DMS 273 (cell line): ENCODE results near the gene SHCBP1.
A peak's percentile ranks its signal among the peaks of the same experiment; 100 is the strongest.
"Not testable (repeated sequence)": the region's sequence is repeated elsewhere in the genome, so short reads cannot be mapped to it uniquely, and the experiment has no call there.

ENCODE experiments used
- DNase-seq: peaks from one replicate; lab custom pipeline; 2025; ENCODE audit not compliant: unreplicated experiment; lab: John Stamatoyannopoulos, UW

Gene SHCBP1, protein sequence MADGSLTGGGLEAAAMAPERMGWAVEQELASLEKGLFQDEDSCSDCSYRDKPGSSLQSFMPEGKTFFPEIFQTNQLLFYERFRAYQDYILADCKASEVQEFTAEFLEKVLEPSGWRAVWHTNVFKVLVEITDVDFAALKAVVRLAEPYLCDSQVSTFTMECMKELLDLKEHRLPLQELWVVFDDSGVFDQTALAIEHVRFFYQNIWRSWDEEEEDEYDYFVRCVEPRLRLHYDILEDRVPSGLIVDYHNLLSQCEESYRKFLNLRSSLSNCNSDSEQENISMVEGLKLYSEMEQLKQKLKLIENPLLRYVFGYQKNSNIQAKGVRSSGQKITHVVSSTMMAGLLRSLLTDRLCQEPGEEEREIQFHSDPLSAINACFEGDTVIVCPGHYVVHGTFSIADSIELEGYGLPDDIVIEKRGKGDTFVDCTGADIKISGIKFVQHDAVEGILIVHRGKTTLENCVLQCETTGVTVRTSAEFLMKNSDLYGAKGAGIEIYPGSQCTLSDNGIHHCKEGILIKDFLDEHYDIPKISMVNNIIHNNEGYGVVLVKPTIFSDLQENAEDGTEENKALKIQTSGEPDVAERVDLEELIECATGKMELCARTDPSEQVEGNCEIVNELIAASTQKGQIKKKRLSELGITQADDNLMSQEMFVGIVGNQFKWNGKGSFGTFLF

DNA sequence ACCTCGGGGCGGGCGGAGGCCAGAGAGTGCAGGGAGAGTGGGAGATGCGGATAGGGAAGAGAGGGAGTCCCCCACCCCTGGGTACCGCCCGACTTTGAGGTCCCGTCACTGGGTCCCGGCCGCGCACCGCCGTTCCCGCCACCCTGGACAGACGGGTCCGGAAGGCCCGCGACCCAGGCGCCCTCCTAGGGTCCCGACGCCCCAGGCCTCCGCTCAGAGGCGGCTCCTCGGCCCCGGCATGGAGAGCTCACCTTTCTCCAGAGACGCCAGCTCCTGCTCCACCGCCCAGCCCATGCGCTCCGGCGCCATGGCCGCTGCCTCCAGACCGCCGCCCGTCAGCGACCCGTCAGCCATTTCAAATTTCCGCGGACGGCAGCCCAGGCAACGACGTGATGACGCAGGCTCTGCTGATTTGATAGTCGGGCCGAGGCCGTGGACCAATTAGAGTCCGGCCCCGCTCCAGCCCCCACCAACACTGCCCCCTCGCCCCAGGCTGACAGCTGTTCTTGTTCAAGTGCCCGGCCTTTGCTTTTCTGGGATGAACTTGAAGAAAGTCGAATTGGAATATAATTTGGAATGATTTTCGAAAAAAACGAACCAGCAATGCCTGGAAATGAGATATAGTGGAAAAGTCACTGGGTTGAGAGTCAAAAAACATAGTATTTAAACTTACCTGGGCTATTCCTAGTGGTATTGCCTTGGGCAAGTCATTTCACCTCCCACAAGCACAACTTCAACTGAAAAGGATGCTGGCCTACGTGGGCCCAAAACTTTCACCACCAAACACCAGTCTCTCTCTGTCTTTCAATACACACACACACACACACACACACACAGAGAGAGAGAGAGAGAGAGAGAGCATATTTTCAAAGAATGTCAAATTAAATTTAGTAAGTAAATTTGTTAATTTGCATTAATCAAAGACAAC is at the start of gene SHCBP1:
Gene SHCBP1 (minus strand): TSS at position 374 of the 928 bp plus-strand sequence. CDS start 20 bp downstream, at position 354.
- peak; percentile 96 for DNase-seq

DNA sequence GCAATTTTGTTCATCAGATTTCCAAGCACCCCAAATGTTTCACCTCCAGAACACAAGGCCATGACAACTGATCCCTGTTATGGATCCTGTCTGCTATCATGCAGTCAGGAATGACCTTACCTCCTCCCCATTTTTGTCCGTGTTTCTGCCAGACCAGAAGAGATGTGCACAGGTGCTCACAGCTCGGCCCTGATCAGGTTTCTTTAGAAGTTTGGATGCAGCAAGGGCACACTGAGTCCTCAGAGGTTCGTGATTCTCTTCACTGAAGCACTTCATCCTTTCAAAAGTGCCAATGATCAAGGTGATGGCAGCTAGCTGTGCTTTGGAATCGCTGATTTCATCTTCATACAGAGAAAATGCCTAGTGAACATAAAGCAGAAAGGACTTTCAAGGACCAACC is 40.9 kb upstream of the SHCBP1 start:
- DNase-seq: no peak

DNA sequence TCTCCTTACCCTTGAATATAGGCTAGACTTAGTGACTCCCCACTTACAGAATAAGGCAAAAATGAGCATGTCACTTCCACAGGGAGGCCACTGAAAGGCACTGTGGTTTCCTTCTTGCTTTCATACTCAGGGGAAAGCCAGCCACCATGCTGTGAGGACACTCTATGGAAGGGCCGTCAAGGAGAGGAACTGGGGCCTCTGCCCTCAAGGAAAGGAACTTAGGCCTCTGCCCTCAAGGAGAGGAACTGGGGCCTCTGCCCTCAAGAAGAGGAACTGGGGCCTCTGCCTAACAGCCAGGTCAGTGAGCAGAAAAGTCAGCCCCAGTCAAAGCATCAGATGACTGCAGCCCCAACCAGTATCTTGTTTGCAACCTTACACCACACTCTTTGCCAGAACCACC is 37.7 kb upstream of the SHCBP1 start:
- peak; percentile 41 for DNase-seq

DNA sequence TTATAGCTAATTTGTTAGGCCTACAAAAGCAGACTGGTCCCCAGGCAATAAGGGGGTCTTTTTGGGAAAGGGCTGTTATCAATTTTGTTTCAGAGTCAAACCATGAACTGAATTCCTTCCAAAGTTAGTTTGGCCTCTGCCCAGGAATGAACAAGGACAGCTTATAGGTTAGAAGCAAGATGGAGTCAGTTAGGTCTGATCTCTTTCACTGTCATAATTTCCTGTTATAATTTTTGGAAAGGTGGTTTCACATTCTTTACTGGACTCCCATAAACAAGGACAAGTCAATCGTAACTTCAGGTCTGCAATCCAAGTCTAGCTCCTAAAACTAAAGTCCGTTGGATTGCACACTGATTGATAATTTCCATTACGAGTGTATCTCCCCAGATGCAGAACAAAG is 30.1 kb upstream of the SHCBP1 start:
- DNase-seq: no peak

DNA sequence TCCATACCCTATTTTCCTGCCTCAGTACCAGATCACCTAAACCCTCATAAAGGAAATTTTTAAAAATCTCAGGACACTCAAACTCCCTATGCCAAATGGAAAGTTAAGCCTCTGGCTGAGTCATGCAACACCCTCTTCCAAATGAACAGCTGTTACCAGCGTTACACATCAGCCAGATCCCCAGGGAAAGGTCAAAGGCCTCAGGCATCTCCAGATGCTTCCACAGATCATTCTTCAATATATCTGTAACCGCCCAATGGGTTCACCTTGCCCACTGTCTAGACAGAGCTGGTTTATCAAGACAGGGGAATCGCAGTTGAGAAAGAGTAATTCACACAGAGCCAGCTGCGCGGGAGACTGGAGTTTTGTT is 29.1 kb upstream of the SHCBP1 start:
- DNase-seq: peak; percentile 71

DNA sequence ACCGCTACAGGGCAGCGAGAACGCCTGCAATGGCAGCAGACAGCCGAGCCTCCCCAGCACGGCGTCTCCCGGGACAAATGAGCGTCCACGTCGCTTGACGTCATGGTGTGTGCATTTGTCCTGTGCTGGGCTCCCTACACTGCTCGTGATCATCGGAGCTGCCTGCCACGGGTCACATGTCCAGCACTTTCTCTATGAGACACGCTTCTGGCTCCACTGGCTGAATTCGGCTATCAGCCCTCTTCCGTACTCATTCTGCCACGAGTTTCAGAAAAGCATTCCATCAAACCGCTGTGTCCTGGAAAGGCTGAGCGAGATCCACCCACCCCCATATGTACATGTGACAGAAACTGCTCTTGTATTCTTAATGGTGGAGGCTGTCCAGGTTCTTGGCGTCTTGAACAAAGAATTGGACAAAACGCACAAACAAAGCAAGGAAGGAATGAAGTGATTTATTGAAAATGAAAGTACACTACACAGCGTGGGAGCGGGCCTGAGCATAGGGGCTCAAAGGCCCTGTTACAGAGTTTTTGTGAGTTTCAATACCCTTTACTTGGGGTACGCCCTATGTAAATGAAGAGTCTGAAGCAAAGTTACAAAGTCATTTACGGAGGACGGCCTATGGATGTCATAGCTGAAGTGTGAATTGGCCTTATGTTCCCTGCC is 28.5 kb upstream of the SHCBP1 start:
- no peak for DNase-seq

DNA sequence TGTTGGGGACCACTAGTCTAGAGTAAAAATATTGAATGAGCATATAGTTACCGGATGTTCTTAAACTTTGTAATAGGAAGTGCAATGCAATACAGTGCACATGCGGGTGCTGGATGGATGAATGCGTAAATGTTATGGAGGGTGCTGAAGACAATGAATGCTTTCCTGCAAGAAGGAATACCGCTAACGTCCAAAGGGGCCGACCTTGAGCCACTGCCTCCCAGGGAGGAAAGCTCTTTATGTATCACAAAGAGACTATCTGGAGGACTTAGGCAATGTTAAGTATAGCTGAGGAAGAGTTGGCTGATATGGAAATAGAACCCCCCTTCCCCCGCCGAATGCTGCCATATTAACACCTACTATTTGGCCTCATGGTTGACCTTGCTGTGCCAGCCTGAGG is 27.5 kb upstream of the SHCBP1 start:
- peak; percentile 16 for DNase-seq

DNA sequence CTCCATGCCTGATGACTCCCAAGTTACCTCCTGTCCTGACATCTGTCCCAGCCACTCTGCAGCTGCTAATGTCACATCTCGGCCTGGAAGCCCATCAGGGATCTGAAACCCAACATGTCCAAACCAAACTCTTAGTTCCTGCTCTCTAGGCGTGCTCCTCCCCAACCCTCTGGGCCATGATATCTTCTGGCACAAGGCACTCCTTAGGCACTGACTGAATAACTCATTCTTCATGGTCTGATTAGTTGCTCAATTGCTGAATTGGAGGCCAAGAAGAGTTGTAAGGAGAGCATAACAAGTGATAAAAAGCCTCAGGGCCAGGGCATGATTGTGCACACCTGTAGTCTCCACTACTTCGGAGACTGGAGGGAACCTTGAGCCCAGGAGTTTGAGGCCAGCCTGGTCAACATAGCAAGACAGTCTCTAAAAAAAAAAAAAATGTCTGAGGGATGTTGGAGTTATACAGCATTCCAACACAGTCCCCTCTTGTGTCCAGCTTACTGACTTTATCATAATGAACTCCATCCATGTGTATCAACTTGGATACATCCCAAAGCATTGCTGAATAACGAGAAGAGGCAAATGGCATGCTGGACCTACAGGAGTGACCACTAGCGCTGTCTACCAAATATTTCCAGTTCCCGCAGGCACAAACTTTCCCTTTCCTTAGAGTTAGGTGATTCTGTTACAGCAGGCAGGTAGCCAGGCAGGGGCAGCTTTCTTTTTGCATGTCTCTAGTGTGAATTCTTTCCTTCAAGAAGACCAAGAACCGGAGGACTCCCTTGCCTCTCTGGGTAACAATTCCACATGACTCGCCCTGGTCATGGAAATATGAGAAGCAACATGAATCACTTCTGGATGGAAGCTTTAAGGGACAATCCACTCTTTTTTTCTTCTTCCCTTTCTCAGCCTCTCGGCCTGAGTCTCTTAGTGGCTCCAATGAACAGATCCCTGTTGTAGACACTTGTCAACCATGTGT is 18.1 kb upstream of the SHCBP1 start:
- no peak for DNase-seq

DNA sequence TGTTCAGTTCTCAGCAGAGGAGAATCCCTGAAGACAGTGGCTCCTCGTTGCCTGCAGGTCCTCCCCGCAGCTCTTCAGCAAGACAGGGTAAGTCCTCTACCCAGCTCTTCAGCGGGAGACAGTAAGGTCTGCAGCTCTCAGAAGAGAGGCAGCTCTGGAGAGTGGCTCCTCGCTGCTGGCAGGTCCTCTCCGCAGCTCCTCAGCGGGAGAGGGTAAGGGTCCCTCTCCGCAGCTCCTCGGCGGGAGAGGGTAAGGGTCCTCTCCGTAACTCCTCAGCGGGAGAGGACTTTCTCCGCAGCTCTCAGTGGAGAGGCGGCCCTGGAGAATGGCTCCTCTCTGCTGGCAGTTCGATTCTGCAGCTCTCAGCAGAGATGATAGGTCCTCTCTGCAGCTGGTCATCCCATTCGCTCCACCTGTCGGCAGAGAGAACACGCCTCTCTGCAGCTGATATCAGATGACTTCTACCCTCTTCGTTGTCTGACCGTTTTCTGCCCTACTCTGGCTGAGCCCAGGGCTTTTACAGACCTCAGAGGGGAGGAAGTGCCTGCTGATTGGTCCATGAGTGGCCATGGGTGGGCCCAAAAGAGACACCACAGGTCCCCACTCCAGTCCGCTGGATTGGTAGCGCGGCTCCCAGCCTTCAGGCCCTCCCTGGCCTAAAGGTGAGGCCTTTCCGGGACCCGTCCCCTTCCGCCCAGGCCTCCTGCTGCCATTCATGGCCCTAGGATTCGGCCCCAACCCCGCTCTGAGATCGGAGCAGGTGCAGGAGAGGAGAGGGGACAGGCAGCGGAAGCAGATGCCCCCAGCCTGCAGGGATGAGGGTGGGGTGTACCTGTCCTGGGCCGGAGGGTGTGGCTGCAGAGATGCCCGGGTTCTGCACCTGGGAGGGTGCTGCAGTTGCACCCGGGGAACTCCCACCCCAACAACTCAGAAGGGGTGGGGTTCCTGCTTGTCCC is 11.9 kb upstream of the SHCBP1 start:
- DNase-seq: no peak

DNA sequence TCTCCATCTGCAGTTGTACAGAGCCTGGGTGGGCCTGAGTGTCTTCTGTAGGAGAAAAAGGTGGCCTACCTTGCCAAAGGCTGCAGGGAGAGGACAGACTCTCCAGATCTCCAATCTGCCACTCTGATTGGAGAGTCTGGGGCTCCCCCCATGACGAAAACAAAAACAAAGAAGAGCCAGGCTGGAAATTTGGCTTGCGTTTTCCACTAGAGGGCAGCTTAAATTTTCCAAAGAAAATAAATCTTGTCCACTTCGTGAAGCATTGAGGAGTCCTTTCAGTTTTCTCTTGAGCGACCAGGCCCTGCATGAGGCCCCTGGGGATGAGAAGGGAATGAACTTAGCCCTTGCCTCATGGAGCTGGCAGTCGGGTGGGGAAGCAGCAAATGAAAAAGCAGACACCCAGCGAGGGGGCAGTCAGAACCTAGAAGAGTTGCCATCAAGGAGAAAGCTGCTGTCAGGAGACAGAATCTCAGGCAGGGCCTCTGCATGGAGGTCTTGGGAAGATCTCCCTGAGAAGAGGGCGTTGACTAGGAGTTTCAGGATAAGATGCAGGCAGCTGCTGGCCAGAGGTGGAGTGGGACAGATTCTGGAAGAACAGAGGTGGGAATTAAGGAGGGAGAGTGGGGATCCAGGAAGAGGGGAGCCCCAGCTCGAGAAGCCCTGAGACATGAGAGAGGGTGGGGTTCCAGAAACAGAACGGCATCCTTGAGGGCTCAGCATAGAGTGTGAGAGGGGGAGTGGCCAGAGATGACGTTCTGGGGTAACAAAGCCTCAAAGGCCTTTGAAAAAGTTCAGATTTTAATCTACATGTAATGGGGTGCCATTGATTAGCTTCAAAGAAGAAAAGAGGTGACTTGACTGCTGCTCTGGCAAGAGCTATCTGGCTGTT is 8.4 kb upstream of the SHCBP1 start:
- DNase-seq: peak; percentile 88

DNA sequence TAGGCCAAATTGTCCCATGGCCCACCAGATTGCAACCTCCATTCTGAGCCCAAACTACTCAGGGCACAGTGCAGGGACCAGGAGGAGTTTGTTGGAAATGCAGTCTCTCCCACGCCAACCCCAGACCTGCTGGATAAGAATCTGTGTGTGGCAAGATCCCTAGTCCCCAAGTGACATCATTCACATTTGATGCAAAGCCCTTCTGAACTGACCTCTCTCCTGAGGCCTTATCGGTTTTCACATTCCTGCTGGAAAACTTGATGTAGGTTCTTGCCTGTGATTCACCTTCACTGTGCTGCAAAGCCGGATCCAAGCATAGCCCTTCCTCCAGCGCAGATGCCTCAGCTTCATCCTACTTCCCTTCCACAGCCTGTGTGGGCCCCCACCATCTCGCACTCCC is 6.6 kb upstream of the SHCBP1 start:
- DNase-seq: no peak

DNA sequence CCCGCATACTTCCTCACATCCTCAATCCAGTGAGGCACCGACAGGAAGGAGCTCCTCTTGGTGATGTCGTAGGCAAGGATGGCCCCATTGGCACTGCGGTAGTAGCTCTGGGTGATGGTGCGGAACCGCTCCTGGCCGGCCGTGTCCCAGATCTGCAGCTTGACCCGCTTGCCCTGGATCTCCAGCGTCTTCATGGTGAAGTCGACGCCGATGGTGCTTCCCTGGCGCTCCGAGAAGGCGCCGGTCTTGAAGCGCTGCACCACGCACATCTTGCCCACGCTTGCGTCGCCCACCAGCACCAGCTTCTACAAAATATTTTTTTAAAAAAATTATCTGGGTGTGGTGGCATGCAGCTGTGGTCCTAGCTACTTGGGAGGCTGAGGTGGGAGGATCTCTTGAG is 5.5 kb upstream of the SHCBP1 start:
- not testable (repeated sequence) for DNase-seq

DNA sequence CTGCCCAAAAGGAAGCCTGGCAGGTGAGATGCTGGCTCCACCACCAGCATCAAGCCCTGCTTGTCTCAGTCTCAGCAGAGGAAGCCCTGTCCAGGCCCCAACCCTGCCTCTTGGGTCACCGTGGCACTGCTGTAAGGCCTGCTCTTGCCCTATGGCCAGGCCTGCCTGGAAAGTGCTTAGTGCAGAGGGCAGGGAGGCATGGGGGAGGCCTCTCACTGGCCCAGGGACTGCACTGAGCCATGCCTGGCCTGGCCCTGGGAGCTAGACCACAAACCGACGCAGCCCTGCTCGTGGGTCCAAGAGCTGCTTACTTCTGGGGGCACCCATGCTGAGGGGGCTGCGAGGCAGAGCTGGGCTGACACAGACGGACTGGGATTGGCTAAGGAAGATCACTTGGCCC is 3.7 kb upstream of the SHCBP1 start:
- DNase-seq: not testable (repeated sequence)

DNA sequence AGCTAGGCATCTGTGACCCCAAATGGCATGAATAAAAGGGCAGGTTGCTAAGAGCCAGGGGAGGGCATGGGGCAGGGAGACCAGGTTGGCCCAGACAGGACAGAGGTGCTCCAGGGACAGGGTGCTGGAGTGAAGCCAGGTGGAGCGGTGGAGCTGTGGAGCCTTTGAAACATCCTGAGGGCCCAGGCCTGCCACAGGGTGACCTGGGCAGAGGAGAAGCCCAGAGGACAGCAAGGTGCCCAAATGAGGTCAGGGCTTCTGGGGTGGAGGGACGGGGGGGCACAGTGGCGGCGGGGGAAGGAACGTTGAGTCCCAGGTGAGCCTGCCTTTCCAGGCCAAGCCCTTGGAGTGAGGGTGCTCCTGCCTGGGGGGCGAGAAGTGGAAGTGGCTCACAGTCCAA is 2.5 kb upstream of the SHCBP1 start:
- DNase-seq: not testable (repeated sequence)

DNA sequence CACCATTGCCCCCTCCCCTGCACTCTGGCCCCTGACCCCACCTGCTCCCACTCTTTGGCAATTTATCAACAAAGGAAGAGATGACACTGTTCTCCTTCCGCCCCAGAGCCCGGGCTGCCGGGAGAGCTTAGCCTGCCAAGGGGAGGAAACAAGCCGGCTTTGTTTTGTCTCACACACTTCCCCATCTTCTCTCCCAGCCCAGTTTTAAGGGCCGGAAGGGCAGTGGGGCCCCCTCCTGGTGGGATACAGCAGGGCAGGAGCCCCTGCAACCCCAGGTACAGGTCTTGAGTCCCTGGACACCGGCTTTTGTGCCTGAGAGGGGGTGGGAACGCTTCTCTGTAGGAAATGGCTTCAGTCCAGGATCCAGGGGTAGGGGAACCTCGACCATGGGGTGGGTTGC is 2.1 kb upstream of the SHCBP1 start:
- DNase-seq: not testable (repeated sequence)

DNA sequence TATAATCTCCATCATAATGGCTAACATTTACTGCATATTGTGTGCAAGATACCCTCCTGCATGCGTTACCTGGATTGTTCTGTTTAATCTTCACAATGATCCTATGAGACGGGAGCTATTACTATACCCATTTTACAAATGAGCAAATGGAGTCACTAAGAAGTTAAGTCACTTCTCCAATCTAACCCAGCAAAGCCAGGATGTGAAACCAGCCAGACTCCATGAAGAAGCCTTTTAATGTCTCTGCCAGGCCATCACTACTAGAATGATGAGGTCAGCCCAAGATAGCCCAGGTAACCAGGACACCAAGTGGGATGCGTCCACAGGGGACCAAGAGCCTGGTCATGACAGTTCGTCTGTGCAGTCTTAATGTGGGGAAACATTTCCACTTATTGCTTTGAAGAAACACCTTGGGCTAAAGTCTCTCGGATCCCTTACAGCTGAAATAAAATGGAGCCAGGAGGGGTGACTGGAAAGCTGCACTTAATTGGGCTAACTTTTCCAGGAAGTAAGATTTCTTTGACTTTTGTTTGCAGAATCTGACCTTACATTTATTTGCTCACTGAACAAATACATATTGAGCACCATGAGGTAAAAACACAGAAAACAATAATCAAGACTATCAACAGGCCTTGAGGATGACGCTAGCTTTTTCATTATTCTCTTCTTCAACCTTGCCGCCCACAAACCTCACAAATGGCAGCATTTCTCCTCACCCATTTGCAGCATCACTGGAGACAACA is 926 bp upstream of the SHCBP1 start:
- DNase-seq: no peak
